Renal pelvis (tissue), 4 donors: ENCODE measurements around the gene PSG6. TPM values are rescaled to one million over a fixed set of nuclear protein-coding genes. Genes with fewer than 3 reads are reported as not detected.
"Not testable (repeated sequence)": the region's sequence is repeated elsewhere in the genome, so short reads cannot be mapped to it uniquely, and the experiment has no call there.

Source experiments
- DNase-seq: peaks from one replicate; pipeline ENCODE4 v3.0.0-alpha.2; 2013
- polyA plus RNA-seq, 3 donors: library from polyadenylated mRNA; unstranded; fragments of 120-200 nt; gene quantifications; one replicate each; pipeline ENCODE4 v1.2.1, GENCODE V29; 2013; ENCODE audit not compliant: insufficient read length in 3 of 3

Gene PSG6
- polyA plus RNA-seq, 3 donors, result not detected

GRCh38 chr19:42911731-42912130 is 6.0 kb downstream of the PSG6 start:
- DNase-seq, result not testable (repeated sequence)

GRCh38 chr19:42906162-42906561 is 11.5 kb downstream of the PSG6 start:
- DNase-seq, result not testable (repeated sequence)

DNA sequence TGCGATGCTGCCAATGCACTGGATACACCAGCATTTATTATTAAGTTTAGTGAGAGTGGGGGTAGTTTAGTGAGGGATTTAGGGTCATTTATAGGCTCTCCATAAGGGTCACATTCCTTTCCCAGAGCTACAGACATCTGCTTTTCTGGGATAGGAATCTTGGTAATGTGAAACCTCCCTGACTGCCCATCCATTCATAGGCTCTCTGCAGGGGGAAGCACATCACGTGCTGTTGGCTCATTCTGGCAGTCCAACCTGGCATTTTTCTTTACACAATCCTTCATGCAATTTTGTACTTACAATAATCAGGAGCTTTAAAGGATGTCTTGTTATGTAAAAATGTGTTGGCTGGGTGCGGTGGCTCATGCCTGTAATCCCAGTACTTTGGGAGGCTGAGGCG is 17.1 kb downstream of the PSG6 start:
- not testable (repeated sequence) for DNase-seq

DNA sequence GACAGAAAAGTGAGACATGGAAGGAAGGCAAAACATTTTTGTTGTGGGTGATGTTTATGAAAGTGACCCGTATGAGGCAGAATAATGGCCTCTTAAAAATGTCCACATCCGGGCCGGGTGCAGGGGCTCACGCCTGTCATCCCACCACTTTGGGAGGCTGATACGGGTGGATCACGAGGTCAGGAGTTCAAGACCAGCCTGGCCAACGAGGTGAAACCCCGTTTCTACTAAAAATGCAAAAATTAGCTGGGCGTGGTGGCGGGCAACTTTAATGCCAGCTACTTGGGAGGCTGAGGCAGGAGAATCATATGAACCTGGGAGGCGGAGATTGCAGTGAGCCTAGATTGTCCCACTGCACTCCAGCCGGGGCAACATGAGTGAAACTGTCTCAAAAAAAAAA is 18.0 kb downstream of the PSG6 start:
- not testable (repeated sequence) for DNase-seq

DNA sequence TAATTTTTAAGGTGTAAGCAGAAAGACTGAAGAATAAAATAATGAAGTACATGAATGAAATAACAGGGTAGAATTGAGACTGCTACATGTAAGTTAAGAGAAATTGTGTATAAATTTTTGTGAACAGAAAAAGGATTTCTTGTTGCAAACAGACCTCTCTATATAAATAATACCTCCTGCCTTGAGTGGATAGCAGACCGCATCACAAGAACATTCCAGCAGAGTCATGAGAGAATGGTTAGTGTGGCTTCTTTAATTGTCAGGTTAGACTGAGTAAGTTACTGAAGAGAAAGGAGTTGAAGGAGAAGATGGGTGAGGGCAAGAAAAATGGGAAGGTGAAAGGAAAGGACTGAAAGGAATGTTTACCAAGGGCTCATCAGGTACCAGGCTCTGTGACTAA is 18.6 kb downstream of the PSG6 start:
- not testable (repeated sequence) for DNase-seq

DNA sequence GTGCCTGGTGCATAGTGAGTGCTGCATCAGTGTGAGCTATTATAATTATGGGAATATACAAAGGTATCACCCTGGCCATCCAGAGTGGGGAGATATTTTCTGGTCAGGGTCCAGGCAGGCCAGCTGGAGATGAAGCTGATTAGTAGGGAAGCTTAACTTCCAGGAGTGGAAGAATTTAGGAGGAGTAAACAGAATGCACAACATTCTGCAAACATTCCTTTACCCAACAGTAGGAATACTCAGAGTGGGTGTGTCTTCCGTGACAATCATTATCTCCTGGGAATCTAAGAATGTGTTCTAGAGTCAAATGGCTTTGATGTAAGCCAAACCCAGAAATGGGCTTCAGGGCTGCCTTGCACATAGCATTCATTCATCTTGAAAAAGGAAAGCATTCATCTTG is 19.0 kb downstream of the PSG6 start:
- not testable (repeated sequence) for DNase-seq

GRCh38 chr19:42897729-42898128 is 20.0 kb downstream of the PSG6 start:
- DNase-seq, result not testable (repeated sequence)

- DNase-seq, result not testable (repeated sequence)
Measured at GRCh38 chr19:42890446-42890845, 27.2 kb downstream of the PSG6 start.

- DNase-seq, result not testable (repeated sequence)
Measured at GRCh38 chr19:42887876-42888445, 29.7 kb downstream of the PSG6 start.

- not testable (repeated sequence) for DNase-seq
Measured at GRCh38 chr19:42882730-42883129, 35.0 kb downstream of the PSG6 start.

- not testable (repeated sequence) for DNase-seq
Measured at GRCh38 chr19:42882010-42882409, 35.7 kb downstream of the PSG6 start.

DNA sequence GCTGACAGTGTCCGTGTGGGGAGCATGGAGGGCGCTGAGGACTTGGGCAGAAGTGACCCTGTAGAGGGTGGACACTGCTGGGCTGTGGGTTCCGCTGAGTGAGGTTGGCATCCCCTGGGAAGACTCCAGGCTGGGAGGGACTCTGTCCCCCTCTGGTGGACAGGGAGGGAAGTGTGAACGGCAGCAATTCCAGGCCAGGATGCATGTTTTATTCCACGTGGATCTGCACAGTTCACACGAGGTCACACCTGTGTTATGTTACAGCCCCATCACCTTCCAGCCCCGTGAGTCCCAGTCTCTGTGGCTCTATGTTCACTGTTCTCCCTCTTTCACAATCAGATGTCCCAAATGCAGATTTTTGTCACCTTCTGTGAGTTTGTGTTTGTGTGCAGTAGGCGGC is 36.4 kb downstream of the PSG6 start:
- not testable (repeated sequence) for DNase-seq

DNA sequence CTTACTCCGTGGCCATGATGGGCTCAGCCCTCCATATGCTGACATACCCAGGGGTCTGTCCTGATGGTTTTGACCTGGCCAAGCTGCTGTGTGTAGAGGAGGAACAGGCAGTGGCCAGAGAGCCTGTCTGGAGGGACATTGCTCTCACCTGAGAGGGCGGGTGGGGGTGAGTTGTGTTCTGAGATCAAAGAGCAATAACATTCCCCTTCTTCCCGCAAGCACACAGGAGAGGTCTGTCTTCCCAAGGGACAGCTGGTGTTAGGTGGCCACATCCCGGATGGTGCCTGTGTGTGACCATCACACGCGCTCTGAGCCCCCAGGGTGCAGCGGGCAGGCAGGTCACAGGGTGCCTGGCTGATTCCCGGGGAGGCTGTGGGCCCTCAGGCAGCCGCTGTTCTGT is 37.1 kb downstream of the PSG6 start:
- not testable (repeated sequence) for DNase-seq

DNA sequence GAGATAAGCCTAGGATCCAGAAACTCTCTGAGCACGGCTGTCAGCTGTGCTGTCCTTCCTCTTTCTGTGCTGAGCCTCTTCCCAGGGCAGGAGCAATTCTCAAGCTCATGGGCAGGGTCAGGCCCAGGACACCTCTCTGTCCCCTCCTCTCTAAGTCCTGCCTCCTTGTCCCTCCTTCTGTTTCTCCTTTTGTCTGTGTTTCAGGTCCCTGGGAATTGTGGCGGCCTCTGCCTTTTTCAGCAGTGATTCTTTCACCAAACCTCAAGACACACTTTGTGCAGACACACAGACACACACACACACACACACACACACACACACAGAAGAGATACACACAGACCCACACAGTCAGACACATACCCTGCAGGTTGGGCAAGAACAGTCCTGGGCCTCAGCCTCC is 38.1 kb downstream of the PSG6 start, which contains the start of gene PSG1:
Gene PSG1, minus strand, starts transcription at position 101 of the 400 bp plus-strand sequence. CDS start 132 bp downstream, outside the sequence.
- no peak for DNase-seq

GRCh38 chr19:42876596-42876995 is 41.1 kb downstream of the PSG6 start:
- DNase-seq, result not testable (repeated sequence)

GRCh38 chr19:42875881-42876280 is 41.8 kb downstream of the PSG6 start:
- DNase-seq, result not testable (repeated sequence)

DNA sequence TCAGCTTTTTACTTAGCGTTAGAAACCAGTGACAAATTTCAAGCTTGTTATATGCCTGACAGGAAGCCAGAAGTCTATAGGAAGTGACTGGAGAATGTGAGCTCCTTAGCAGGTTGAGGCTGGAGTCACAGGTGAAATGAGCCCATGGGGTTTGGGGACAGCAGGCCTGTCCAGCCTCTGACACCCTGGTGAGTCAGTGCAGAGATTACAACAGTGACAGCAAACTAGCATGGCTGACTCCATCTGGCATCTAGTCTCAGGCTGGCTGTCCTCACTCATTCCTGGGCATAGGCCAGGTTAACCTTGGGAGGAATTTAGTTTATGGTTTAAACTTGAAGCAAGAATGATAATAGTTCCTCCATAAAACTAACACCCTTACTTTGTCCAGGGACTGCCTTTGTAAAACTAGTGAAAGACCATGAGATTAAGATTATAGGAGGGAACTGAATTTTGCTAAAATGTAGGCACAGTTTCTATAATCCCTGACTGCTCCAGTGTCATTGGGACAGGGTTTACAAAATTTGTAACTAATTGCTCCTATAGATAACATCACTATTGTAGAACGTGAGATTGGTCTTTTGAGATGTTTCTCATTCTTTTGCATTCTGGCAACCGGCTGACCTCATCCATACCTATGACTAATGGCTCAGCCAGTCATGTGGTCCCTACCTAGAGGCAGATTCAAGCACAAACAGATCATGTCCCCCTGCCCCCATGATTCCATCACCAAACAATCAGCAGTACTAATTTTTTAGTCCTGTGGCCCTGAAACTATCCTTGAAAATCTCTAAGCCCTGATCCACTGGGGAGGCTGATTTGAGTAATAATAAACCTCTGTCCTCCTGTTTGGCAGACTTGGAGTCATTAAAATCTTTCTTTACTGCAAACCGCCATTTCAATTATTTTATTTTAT is 42.5 kb downstream of the PSG6 start:
- not testable (repeated sequence) for DNase-seq

- DNase-seq, result not testable (repeated sequence)
Measured at GRCh38 chr19:42874136-42874535, 43.6 kb downstream of the PSG6 start.

GRCh38 chr19:42872608-42873007 is 45.1 kb downstream of the PSG6 start:
- DNase-seq, result no peak

- DNase-seq, result no peak
Measured at GRCh38 chr19:42857544-42857867, 60.2 kb downstream of the PSG6 start.

DNA sequence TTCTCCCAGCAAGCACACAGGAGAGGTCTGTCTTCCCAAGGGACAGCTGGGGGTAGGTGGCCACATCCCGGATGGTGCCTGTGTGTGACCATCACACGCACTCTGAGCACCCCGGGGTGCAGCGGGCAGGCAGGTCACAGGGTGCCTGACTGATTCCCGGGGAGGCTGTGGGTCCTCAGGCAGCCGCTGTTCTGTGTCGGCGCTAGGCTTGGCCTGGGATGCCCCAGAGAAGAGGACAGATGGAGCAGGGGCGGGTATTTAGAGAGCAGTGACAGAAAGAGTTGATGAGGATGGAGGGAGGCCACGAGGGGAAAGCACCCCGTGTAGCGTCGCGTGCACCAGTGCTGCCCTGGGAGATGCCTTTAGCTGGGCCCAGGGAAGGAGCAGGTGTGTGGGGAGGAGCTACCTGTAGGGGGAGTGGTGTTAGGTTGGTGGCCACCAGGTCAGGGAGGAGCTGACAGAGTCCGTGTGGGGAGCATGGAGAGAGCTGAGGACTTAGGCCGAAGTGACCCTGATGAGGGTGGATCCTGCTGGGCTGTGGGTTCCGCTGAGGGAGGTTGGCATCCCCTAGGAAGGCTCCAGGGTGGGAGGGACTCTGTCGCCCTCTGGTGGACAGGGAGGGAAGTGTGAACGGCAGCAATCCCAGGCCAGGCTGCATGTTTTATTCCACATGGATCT is 60.7 kb downstream of the PSG6 start:
- not testable (repeated sequence) for DNase-seq

GRCh38 chr19:42854745-42855144 is 62.9 kb downstream of the PSG6 start:
- not testable (repeated sequence) for DNase-seq

DNA sequence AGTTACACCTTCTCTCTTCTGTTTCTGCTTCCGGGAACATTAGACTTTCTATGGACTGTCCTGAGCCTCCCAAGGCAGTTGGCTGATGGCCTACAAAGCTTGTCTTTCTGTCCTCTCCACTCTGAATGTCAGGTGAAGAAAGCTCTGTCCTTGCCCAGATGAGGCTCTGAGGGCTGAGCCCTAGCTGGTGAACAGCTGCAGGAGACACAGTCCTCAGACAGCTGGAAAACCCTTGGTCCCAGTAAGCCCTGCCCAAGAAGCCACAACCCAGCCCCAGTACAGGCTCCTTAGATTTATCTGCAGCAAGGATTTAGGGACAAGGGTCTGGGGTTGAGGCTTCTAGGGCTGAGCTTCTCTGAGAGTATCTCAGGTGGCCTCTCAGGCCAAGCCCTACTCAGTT is 64.5 kb downstream of the PSG6 start:
- not testable (repeated sequence) for DNase-seq
